Measurements from ENCODE around the gene AKAP13. TPM values are rescaled to one million over a fixed set of nuclear protein-coding genes. Genes with fewer than 3 reads are reported as not detected.

AKAP13 gene
- total and polyA plus RNA-seq, 2 donors (not counting 1 experiment from before 2014, with no cell fraction given): 73.8 to 358 TPM

- ChIA-PET CTCF (interaction anchor here (1.1 to 14.6 kb wide), 28 partner anchors 9 to 289 kb away, joined by 3 to 401 read pairs (median 8); partner anchors contain the start of gene AKAP13), POLR2A (interaction anchor here (0.6 to 1.6 kb wide), 6 partner anchors 24 to 117 kb away, joined by 3 to 10 read pairs (median 6); no protein-coding TSS in a partner anchor)
- peaks cover 67% of the 10 kb centered on the region for H3K4me1 Mint-ChIP-seq
- peak; percentile 93 for ATAC-seq (ENCODE audit: low read depth)
- H3K9ac ChIP-seq (ENCODE audit: low read length): peak overlapping the region; percentile 1
- peaks cover 0 to 5% (median 5%) of the 10 kb centered on the region in 3 donors for H3K9me3 ChIP-seq (ENCODE audit: control extremely low read depth in 1 of 3, control insufficient read depth in 2 of 3, insufficient read depth in 1 of 3, low read length in 2 of 3)
- no peaks in the 10 kb centered on the region for H3K27me3 Mint-ChIP-seq
- H3K4me3 Mint-ChIP-seq: peak overlapping the region; percentile 56
- peak overlapping the region; percentile 90 for H3K27ac Mint-ChIP-seq
- H3K27ac ChIP-seq (ENCODE audit: low read length in 2 of 2): peak overlapping the region; percentile 13 to 72
- no peaks in the 10 kb centered on the region for H3K27me3 ChIP-seq (replicated peaks in 1 of 4; ENCODE audit: control extremely low read depth in 1 of 4, control insufficient read depth in 3 of 4, insufficient read depth in 4 of 4, low read length in 3 of 4)
- H2AFZ ChIP-seq (ENCODE audit: insufficient read depth, low read depth, low read length, poor library complexity, severe bottlenecking): no peak overlapping the region
- H3K4me1 ChIP-seq (ENCODE audit: control insufficient read depth in 2 of 2, insufficient read depth in 2 of 2, low read length in 2 of 2): peaks cover 56 to 61% of the 10 kb centered on the region in 2 donors
- TF ChIP-seq EZH2 (IDR thresholded peaks at IDR 0.05; ENCODE audit: borderline replicate concordance, insufficient read depth, low read depth, low read length, poor library complexity, severe bottlenecking) (no peak), CTCF (IDR thresholded peaks at IDR 0.05) (peak; percentile 18)
- peak overlapping the region; percentile 40 for H3K4me2 ChIP-seq (replicated peaks; ENCODE audit: low read depth, low read length, poor library complexity, severe bottlenecking)
- 56% methylated on average over 10 of the region's 14 CpGs for WGBS (ENCODE audit: insufficient coverage)
- H3K4me3 ChIP-seq (ENCODE audit: control extremely low read depth in 1 of 5, extremely low read depth in 1 of 5, insufficient read depth in 1 of 5, low read depth in 2 of 5, low read length in 4 of 5): peak overlapping the region in 1 of 5 experiments; percentile 9
- peaks cover 44% of the 10 kb centered on the region for H4K20me1 ChIP-seq (ENCODE audit: control insufficient read depth, insufficient read depth, low read length, poor library complexity, severe bottlenecking)
- H3K79me2 ChIP-seq (ENCODE audit: control insufficient read depth, insufficient read depth, low read length): peaks cover 95% of the 10 kb centered on the region
- peaks cover 0 to 3% of the 10 kb centered on the region in 2 experiments for H3K36me3 ChIP-seq (replicated peaks in 1 of 2; ENCODE audit: control extremely low read depth in 1 of 2, control insufficient read depth in 1 of 2, extremely low read depth in 1 of 2, insufficient read depth in 2 of 2, low read length in 1 of 2)
- no peaks in the 10 kb centered on the region for H3K9me3 Mint-ChIP-seq (ENCODE audit: insufficient read depth)
- intact Hi-C loops (cut with micrococcal nuclease): loop anchor here (1.0 to 5.0 kb wide), 4 partner anchors 32 to 82 kb away; no protein-coding TSS in a partner anchor
- DNase-seq: peak; percentile 86
Observed at GRCh38 chr15:85412956-85413854, 32.8 kb downstream of the AKAP13 start.

Data from B cell (primary cell).